BLaER1 (cell line): ENCODE results near the gene DENND1A.
A peak's percentile ranks its signal among the peaks of the same experiment; 100 is the strongest.

Source experiments
- H3K27ac ChIP-seq: shearing (Covaris generic); formaldehyde crosslinking; 2 replicates; pipeline ENCODE4 v1.8.1; 2022
- H3K27me3 ChIP-seq: shearing (Covaris generic); formaldehyde crosslinking; 2 replicates; pipeline ENCODE4 v1.8.1; 2022
- H3K36me3 ChIP-seq: shearing (Covaris generic); formaldehyde crosslinking; 2 replicates; pipeline ENCODE4 v1.8.1; 2022
- H3K4me1 ChIP-seq: shearing (Covaris generic); formaldehyde crosslinking; 2 replicates; pipeline ENCODE4 v1.8.1; 2022
- H3K4me2 ChIP-seq: shearing (Covaris generic); formaldehyde crosslinking; 2 replicates; pipeline ENCODE4 v1.8.1; 2022
- H3K4me3 ChIP-seq: shearing (Covaris generic); formaldehyde crosslinking; 2 replicates; pipeline ENCODE4 v1.8.1; 2022
- H3K9ac ChIP-seq: shearing (Covaris generic); formaldehyde crosslinking; 2 replicates; pipeline ENCODE4 v1.8.1; 2022
- H3K9me3 ChIP-seq: shearing (Covaris generic); formaldehyde crosslinking; 2 replicates; pipeline ENCODE4 v1.8.1; 2022
- H4K20me1 ChIP-seq: shearing (Covaris generic); formaldehyde crosslinking; 2 replicates; pipeline ENCODE4 v1.8.1; 2022
- Cebpa-rat ChIP-seq: shearing (Covaris generic); IDR thresholded peaks from 2 replicates; pipeline ENCODE4 v1.8.1; 2022

The DENND1A gene

DNA sequence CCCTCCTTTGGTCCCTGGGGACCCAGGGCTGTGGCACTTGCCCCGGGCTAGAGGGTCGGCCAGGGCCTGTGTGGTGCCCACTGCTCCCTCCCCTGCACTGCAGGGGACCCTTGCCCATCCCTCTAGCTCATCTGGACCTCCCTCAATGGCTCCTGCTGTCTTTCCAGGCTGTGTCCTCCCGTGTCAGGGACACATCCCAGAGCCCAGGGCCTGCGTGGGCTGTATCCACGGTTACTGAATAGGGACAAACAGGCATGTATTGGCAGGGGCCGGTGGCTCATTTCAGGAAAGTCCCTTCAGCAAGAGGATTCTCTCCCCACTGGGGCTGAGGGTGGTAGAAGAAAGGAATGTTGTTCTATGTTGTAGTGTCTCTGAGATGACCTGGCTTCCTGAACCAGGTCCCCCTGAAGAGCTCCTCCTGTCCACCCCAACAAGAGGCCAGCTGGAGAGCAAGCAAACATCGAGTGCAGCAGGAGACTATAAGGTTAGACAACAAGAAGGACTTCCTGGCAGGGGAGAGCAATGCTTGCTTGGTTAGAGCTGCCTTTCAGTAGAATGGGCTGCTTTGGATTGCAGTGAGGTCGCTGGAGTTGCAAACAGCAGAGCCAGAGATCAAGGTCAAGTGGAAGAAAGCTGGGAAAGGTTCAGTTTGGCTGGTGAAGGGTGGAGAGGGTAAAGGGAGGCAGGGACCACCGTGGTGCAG is 575.0 kb downstream of the DENND1A start:
- H3K27ac ChIP-seq: no peak overlapping the region
- H3K36me3 ChIP-seq: no peaks in the 10 kb centered on the region
- no peak overlapping the region for H3K4me2 ChIP-seq
- H3K27me3 ChIP-seq: no peaks in the 10 kb centered on the region
- no peaks in the 10 kb centered on the region for H4K20me1 ChIP-seq
- no peaks in the 10 kb centered on the region for H3K9me3 ChIP-seq
- no peak overlapping the region for H3K4me3 ChIP-seq
- no peak overlapping the region for H3K9ac ChIP-seq
- no peak for TF ChIP-seq Cebpa-rat
- H3K4me1 ChIP-seq: peaks cover 49% of the 10 kb centered on the region

DNA sequence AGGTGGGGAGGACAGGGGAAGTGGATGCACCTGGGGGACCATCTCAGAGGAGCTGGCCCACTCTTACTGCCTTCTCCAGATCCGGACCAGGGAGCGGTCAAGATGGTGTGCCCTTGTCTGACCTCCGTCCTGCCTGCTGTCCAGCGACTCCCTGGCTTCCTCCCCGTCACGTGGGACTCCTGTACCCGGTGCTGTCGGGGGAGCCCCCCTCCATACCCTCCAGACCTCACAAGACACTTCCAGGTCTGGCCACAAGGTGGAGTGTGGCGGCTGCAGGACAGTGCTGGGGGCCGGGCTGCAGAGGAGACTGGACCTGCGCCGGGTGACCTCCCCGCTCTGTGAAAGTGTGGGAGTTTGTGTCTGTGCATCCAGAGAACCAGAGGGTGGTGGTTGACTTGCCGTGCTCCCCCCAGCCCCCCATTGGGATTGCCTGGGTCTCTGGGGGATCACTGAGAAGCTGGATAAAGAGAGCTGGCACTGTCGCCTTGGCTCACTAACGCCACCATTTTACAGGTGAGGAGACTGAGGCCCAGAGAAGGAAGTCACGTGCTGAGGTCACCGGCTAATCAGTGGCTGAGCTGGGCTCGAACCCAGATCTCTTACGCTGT is 575.8 kb downstream of the DENND1A start:
- no peak overlapping the region for H3K27ac ChIP-seq
- no peak overlapping the region for H3K9ac ChIP-seq
- H3K9me3 ChIP-seq: no peaks in the 10 kb centered on the region
- H3K4me3 ChIP-seq: no peak overlapping the region
- H3K4me2 ChIP-seq: peak overlapping the region; percentile 24; the same call in 1 of the 2 replicates
- no peaks in the 10 kb centered on the region for H4K20me1 ChIP-seq
- TF ChIP-seq Cebpa-rat: no peak
- peaks cover 47% of the 10 kb centered on the region for H3K4me1 ChIP-seq
- no peaks in the 10 kb centered on the region for H3K27me3 ChIP-seq
- H3K36me3 ChIP-seq: no peaks in the 10 kb centered on the region

DNA sequence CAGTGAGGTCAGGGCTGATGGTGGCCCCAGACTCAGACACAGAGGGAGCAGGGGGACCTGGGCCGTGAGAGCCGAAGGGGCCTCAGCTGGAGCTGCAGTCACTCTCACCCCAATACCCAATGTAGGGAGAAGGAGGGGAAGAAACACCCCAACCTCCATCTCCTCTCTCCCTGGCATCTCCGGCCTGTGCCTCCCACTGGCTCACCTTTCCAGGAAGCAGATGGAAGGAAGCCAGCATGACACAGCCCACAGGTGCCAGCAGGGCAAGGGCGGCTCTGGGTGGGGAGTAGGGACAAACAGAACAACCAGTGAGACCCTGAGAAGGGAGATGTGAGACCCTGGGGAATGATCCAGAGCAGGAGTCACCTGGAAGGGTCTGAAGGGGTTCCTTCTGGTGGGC is 576.9 kb downstream of the DENND1A start:
- no peaks in the 10 kb centered on the region for H3K27me3 ChIP-seq
- H3K4me1 ChIP-seq: peaks cover 43% of the 10 kb centered on the region
- no peaks in the 10 kb centered on the region for H3K36me3 ChIP-seq
- no peak overlapping the region for H3K9ac ChIP-seq
- no peak overlapping the region for H3K4me3 ChIP-seq
- TF ChIP-seq Cebpa-rat: no peak
- no peaks in the 10 kb centered on the region for H3K9me3 ChIP-seq
- no peaks in the 10 kb centered on the region for H4K20me1 ChIP-seq
- no peak overlapping the region for H3K4me2 ChIP-seq
- 0 out of 2 replicates have a peak overlapping the region, but pooled peaks have one; percentile 7 for H3K27ac ChIP-seq

DNA sequence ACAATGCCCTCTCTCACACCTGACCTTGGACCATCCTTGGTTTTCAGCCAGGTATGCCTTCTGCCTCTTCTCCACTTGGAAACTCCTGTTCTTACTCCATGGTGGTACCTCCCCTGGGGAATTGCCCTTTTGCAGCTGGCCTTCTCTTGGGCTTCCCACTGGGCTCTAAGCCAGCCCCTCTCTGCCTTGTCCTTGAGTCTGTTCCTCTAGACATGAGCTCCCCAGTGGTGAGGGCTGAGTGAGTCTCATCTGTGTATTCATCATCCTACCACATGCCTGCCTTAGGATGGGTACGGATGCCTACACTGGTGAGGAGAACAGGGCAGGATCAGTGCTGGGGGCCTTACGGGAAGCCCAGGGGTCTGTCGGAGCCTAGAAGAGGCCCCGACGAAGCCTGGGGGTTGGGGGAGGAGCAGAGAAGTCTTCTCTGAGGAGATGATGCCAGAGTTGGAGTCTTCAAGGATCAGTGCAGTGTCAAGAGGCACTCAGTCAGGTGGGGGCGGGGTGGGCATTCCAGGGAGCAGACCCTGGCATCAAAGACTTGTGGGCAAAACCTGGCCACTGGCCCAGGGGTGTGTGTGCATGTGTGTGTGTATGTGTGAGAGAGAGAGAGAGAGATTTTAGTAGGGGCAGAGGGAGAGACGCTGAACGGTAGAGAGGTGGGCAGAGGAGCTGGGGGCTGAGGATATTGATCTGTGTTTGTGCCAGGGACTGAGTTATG is 579.2 kb downstream of the DENND1A start:
- no peak overlapping the region for H3K27ac ChIP-seq
- no peaks in the 10 kb centered on the region for H3K9me3 ChIP-seq
- H3K27me3 ChIP-seq: no peaks in the 10 kb centered on the region
- H3K36me3 ChIP-seq: no peaks in the 10 kb centered on the region
- H3K4me2 ChIP-seq: no peak overlapping the region
- peaks cover 45% of the 10 kb centered on the region for H3K4me1 ChIP-seq
- no peak overlapping the region for H3K4me3 ChIP-seq
- no peaks in the 10 kb centered on the region for H4K20me1 ChIP-seq
- no peak for TF ChIP-seq Cebpa-rat
- no peak overlapping the region for H3K9ac ChIP-seq

DNA sequence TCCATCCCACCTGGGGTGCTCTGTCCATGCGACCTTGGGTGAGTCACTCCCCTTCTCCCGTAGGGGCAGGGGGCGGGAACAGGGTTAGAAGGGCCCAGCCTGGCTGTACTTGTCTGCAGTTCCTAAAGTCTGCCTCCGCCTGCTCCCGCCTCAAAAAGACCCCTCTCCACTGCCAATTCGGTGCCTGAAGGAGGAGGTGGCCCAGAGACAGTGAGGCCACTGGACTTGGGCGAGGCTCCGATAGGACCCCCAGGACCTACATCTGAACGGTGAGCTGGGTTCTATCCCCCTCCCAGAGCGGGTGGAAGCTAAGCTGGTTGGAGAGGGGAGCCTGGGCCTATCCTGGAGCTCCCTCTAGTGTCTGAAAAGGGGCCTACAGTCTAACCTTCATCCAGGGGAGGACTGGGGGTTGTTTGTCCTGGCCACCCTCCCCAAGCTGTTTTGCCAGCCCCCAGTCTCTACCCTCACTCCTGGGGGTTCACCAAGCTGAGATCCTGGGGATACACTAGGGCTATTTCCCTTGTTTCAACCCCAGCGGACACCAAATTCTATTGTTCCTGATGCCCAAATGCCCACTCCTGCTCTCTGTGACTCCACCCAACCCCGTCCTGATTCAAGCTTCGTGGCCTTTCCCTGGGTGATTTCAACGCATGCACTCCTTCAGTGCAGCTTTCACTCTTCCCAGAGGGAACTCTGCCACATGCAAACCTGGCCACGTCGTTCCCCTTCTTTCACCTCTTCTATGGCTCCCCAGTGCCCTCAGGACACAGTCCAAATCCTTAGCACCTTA is 580.0 kb downstream of the DENND1A start:
- H3K9me3 ChIP-seq: no peaks in the 10 kb centered on the region
- no peak overlapping the region for H3K9ac ChIP-seq
- no peaks in the 10 kb centered on the region for H3K36me3 ChIP-seq
- no peak overlapping the region for H3K4me3 ChIP-seq
- TF ChIP-seq Cebpa-rat: no peak
- no peak overlapping the region for H3K4me2 ChIP-seq
- no peaks in the 10 kb centered on the region for H3K27me3 ChIP-seq
- H3K4me1 ChIP-seq: peaks cover 54% of the 10 kb centered on the region
- H3K27ac ChIP-seq: 0 out of 2 replicates have a peak overlapping the region, but pooled peaks have one; percentile 16
- H4K20me1 ChIP-seq: no peaks in the 10 kb centered on the region

DNA sequence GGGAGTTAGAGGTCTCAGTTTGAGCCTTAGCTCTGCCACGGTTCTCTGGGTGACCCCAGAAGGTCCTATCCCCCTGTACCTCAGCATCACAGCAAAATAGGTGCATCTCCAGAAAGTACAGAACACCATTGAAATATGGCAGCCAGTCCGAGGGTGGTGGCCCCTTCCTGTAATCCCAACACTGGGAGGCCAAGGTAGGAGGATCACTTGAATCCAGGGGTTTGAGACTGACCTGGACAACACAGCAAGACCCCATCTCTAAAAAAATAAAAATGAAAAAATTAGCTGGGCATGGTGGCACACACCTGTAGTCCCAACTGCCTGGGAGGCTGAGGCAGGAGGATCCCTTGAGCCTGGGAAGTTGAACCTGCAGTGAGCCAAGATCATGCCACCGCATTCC is 580.9 kb downstream of the DENND1A start:
- no peaks in the 10 kb centered on the region for H3K9me3 ChIP-seq
- H3K36me3 ChIP-seq: no peaks in the 10 kb centered on the region
- H3K27me3 ChIP-seq: no peaks in the 10 kb centered on the region
- H3K27ac ChIP-seq: peak overlapping the region; percentile 42
- no peaks in the 10 kb centered on the region for H4K20me1 ChIP-seq
- no peak overlapping the region for H3K4me2 ChIP-seq
- no peak for TF ChIP-seq Cebpa-rat
- H3K4me3 ChIP-seq: no peak overlapping the region
- H3K9ac ChIP-seq: no peak overlapping the region
- peaks cover 54% of the 10 kb centered on the region for H3K4me1 ChIP-seq

DNA sequence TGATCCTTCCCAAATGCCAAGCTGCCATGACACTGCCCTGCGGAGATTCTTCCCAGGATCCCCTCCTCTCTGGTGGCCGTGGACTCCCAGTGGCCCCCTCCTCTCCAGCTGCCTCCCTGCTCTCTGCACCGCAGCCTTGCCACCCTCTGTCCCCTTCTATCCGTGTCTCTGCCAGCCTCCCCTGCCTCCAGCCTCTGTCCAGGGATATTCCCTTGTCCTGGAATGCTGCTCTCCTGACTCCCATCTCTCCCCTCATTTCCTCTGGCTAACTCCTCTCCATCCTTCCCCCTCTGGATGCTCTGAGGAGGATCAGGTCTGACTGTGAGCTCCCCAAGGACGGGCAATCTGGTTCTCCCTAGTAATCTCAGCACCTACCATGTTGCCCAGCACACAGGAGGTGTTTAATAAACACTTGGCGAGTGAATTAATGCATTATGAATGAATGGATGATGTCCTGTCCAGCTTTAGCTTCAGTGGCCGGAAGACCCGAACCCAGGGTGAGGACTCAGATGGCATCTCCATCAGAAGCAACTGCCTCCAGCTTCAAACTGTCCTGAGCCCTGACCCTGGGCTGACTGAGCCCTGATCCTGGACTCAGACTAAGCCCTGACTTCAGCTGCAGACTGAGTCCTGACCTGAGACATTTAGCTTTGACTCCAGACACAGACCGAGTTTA is 581.5 kb downstream of the DENND1A start:
- H3K9ac ChIP-seq: no peak overlapping the region
- no peaks in the 10 kb centered on the region for H3K36me3 ChIP-seq
- H3K27ac ChIP-seq: peak overlapping the region; percentile 42
- peaks cover 55% of the 10 kb centered on the region for H3K4me1 ChIP-seq
- H3K9me3 ChIP-seq: no peaks in the 10 kb centered on the region
- no peak overlapping the region for H3K4me3 ChIP-seq
- H3K4me2 ChIP-seq: no peak overlapping the region
- H3K27me3 ChIP-seq: no peaks in the 10 kb centered on the region
- no peaks in the 10 kb centered on the region for H4K20me1 ChIP-seq
- TF ChIP-seq Cebpa-rat: no peak

DNA sequence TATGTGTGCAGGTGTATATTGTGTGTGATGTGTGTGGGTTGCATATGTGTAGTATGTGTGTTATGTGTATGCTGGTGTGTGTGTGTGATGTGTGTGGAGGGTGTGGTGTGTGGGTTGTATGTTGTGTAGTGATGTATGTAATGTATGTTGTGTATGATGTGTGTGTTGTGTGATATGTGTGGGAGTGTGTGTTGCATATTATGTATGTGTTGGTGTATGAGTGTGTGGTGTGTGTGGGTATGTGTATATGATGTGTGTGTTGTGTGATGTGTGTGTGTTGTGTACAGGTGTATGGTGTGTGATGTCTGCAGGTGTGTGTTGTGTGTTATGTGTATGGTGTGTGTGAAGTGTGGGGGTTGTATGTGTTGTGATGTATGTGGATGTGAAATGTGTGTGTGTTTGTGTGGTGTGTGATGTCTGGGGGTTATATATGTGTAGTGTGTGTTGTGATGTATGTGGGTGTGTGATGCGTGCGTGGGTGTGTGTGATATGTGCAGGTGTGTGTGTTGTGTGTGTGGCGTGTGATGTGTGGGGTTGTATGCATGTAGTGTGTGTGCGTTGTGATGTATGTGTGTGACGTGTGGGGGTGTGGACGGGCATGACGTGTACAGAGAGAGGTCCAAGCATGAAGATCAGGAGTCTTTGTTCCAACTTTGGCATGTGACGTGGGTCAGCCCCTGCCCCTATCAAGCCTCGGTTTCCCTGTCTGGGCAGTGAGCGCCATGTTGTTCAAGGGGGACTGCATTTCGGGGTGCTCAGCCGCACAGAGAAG is 582.5 kb downstream of the DENND1A start:
- H4K20me1 ChIP-seq: no peaks in the 10 kb centered on the region
- no peaks in the 10 kb centered on the region for H3K27me3 ChIP-seq
- no peak overlapping the region for H3K4me2 ChIP-seq
- H3K27ac ChIP-seq: peak overlapping the region; percentile 42; the same call in 1 of the 2 replicates
- H3K9me3 ChIP-seq: no peaks in the 10 kb centered on the region
- no peaks in the 10 kb centered on the region for H3K36me3 ChIP-seq
- H3K9ac ChIP-seq: no peak overlapping the region
- peaks cover 65% of the 10 kb centered on the region for H3K4me1 ChIP-seq
- H3K4me3 ChIP-seq: no peak overlapping the region
- no peak for TF ChIP-seq Cebpa-rat
